GM18505 (cell line): ENCODE measurements around the gene RALGAPA1.
"Not testable (repeated sequence)": the region's sequence is repeated elsewhere in the genome, so short reads cannot be mapped to it uniquely, and the experiment has no call there.

Source experiments
- ATAC-seq: cut with Tn5 transposase; IDR thresholded peaks from one replicate; pipeline ENCODE4 v1.9.1; 2021; ENCODE audit not compliant: unreplicated experiment
- POLR2A ChIP-seq: IDR thresholded peaks from 4 replicates; pipeline ENCODE4 v1.6.1; 2011; ENCODE audit warnings: borderline replicate concordance; ENCODE audit not compliant: insufficient read depth, insufficient read length; ENCODE audit errors: extremely low read depth

Gene RALGAPA1

DNA sequence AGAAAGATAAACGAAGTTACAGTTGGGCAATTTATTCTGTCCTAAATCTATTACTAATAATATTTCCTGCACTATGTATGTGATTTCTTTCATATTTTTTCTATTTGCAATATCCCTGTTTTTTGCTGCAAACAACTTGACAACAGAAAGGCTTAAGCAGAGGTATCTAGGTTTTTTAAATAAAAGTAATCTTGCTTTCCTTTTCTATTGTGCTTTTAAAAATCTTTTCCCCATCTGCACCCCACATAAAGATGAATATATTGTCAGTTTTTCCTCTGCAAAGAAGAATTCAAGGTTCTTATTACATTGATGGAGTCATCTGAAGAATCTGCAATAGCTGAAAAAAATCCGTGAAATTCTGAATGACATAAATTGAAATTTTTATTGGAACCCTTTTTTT, 502 bp upstream of the RALGAPA1 start:
- TF ChIP-seq POLR2A = no peak
- ATAC-seq = no peak

- no peak for ATAC-seq
These were observed 938 bp downstream of the RALGAPA1 start for GRCh38 chr14:35808076-35808637.

GRCh38 chr14:35807131-35807961, 1.7 kb downstream of the RALGAPA1 start:
- no peak for TF ChIP-seq POLR2A
- ATAC-seq = no peak

More at GRCh38 chr14:35808076-35808637, 938 bp downstream of the RALGAPA1 start:
- TF ChIP-seq POLR2A = no peak

DNA sequence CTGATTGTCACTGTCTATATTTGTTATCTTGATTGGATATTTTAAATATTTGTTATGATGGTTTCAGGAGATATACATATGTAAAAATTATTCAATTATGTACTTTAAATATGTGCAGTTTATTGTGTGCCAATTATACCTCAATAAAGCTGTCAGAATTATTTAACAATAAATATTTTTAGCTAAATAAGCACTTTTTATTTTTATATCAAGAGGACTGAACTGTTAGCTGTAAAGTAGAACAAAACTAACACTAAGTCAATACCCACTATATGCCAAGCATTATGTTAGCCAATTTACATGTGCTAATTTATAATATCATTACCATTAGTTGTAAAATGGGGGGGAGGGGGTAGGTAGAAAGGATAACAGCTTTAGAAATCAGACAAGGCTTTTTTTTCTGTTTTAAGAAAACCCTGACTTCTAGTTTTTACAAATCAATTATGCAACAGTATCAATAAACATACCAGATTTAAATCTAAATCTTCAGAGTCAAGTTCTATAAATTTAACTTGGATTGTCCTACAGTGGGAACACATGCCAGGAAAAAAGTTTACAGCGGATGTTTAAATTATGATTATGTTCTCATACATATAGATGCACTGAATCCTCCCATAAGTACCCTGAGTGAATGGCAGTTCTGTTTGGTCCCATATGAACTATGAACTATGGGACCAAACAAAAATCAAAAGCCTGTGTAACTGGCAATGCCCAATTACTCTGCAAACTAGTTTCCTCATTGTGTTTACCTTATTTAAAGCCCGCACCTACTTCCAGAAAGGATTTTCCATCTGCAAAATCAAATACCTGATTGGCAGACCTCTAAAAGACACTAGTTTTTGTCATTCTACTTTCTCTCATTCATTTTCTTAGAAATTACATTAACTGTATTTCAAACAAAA, 2.8 kb downstream of the RALGAPA1 start:
- TF ChIP-seq POLR2A = no peak
- ATAC-seq = no peak

DNA sequence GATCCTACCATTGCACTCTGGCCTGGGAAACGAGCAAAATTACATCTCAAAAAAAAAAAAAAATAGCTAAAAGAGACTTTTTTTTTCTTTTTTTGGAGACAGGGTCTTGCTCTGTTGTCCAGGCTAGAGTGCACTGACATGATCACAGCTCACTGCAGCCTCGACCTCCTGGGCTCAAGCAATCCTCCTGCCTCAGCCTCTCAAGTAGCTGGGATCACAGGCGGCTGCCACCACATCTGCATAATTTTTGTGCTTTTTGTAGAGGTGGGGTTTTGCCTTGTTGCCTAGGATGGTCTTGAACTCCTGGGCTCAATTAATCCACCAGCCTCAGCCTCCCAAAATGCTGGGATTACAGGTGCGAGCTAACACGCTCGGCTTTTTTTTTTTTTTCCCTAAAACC, 11.3 kb downstream of the RALGAPA1 start:
- no peak for TF ChIP-seq POLR2A
- no peak for ATAC-seq

DNA sequence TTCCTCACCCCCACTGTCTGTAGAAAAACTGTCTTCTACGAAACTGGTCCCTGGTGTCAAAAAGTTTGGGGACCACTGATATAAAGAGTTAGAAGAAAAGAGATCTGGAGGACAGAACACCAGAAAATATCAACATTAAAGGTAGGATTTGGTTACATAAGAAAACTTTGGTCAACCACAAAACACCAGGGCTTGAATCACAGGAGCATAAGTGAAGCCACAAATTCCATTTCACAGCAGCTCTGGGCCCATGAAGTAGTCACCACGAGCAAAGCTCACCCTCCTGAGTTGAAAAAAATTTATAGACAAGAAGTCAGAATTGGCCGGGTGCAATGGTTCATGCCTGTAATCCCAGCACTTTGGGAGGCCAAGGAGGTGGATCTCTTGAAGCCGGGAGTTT, 19.4 kb downstream of the RALGAPA1 start:
- no peak for TF ChIP-seq POLR2A
- ATAC-seq = no peak

- no peak for TF ChIP-seq POLR2A
These were observed 22.2 kb downstream of the RALGAPA1 start for GRCh38 chr14:35786856-35787255.

GRCh38 chr14:35783699-35784098, 25.4 kb downstream of the RALGAPA1 start:
- ATAC-seq = no peak
- TF ChIP-seq POLR2A = no peak

More at GRCh38 chr14:35786856-35787255, 22.2 kb downstream of the RALGAPA1 start:
- no peak for ATAC-seq

DNA sequence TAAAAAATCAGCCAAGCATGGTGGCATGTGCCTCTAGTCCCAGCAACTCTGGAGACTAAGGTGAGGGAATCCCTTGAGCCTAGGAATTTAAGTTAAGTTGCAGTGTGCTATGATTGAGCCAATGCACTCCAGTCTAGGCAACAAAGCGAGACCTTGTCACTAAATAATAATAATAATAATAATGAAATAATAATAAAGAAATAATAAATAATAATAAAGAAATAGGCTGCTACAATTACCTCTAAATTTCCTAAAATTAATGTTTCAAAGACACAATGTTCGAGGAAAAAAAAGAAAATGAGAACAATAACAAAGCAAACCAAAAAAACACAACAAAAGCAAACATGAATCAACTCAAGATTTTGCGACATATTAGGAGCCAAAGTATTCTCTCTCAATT, 29.7 kb downstream of the RALGAPA1 start:
- no peak for TF ChIP-seq POLR2A

GRCh38 chr14:35777550-35777949, 31.5 kb downstream of the RALGAPA1 start:
- not testable (repeated sequence) for ATAC-seq

More for the DNA sequence above, 29.7 kb downstream of the RALGAPA1 start:
- ATAC-seq = no peak

DNA sequence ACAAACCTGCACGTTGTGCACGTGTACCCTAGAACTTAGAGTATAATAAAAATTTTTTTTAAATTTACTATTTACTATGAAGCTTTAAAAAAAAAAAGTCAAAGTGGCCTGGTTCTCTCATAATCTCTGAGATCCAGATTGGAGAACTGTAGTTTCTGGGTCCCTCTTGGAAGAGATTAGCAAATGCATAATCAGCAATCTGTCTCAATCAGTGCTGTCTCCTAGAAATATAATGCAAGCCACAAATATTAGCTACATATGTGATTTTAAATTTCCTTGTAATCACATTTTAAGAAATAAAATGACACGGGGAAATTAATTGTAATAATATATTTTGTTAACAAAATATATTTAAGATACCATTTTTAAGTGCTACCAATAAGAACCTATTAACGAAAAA, 32.3 kb downstream of the RALGAPA1 start:
- no peak for TF ChIP-seq POLR2A
- ATAC-seq = no peak

- not testable (repeated sequence) for ATAC-seq
These were observed 33.0 kb downstream of the RALGAPA1 start for GRCh38 chr14:35776085-35776484.

- no peak for TF ChIP-seq POLR2A
- ATAC-seq = no peak
These were observed 42.4 kb downstream of the RALGAPA1 start for GRCh38 chr14:35766700-35767082.
